Esophagus squamous epithelium (tissue), 4 donors: ENCODE data around the gene NHSL1.

Experiments used
- POLR2A ChIP-seq, 4 donors: fragments of 450-650 bp; IDR thresholded peaks; one replicate each; pipeline ENCODE4 v1.6.1; 2017; ENCODE audit warnings: antibody characterized with exemption in 4 of 4, mild to moderate bottlenecking in 4 of 4, moderate library complexity in 3 of 4
- TF ChIP-seq, protein P1 (sequence below), 6 experiments: fragments of 450-650 bp in 4 of 6; fragments of 200-600 bp in 2 of 6; sonication (generic) in 2 of 6; IDR thresholded peaks; one replicate each; pipeline ENCODE4 v1.5.1; 2016 to 2019; ENCODE audit warnings: antibody characterized with exemption in 6 of 6, mild to moderate bottlenecking in 4 of 6, moderate library complexity in 4 of 6

DNA sequence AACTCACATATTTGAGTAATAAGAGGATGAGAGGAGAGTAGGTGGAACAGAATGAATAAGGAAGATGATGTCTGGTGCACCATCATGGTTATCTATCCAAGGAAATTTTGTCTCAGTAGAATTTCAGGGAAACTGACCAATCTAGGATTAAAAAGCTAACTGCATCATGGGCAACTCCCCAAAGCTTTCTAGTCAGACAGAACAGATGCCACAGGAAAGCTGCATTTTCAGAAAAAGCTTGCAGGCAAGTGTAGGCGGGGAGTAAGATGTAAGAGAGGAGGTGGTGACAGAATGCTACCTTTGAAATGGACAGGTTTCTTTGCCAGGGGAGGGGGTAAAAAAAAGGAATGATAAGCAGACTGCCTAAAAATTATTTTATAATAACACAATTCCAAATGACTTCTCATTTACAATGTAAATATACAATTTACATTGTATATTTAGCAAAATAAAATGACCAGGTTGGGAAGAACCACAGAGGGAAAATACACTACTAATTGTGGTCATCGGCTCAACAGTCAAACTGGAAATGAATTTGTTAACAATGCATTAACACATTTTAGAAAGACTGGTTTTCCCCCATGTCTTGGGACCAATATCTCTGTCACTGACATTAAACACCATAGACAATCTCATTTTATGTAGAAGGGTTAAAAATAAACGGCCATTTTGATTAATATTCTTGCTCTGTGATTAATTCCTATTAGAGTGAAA lies 15.1 kb downstream of the NHSL1 start:
- TF ChIP-seq, protein P1, sequence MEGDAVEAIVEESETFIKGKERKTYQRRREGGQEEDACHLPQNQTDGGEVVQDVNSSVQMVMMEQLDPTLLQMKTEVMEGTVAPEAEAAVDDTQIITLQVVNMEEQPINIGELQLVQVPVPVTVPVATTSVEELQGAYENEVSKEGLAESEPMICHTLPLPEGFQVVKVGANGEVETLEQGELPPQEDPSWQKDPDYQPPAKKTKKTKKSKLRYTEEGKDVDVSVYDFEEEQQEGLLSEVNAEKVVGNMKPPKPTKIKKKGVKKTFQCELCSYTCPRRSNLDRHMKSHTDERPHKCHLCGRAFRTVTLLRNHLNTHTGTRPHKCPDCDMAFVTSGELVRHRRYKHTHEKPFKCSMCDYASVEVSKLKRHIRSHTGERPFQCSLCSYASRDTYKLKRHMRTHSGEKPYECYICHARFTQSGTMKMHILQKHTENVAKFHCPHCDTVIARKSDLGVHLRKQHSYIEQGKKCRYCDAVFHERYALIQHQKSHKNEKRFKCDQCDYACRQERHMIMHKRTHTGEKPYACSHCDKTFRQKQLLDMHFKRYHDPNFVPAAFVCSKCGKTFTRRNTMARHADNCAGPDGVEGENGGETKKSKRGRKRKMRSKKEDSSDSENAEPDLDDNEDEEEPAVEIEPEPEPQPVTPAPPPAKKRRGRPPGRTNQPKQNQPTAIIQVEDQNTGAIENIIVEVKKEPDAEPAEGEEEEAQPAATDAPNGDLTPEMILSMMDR (IDR thresholded peaks at IDR 0.05): no peak
- no peak for TF ChIP-seq POLR2A (IDR thresholded peaks at IDR 0.05)
